ENCODE results near the gene MBD3.

MBD3 gene

DNA sequence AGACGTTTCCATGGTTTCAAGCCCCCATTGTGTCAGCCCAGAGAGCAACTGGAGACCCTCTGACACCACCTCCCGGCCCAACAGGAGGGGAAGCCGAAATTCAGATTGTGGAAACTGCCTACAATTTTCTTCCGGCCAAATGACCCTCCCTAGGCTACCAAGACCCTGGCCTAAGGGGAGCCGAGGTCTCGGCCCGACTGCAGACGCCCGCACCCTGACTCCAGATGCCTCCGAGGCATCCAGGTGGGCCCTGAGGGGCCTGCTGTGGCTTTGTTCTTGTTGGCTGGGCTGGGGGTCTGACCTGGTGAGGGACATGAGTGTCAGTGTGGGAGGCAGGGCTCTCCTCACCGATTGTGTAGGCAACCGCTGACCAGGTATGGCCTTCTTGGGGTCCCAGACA, 34.1 kb downstream of the MBD3 start (continued):
- no peak for TF ChIP-seq ZNF610 (tag by site-specific recombination; IDR thresholded peaks at IDR 0.05; ENCODE audit: borderline replicate concordance)
- no peak for TF ChIP-seq ZSCAN23 (tag by site-specific recombination; IDR thresholded peaks at IDR 0.05)
- TF ChIP-seq PRDM1 (tag by site-specific recombination; IDR thresholded peaks at IDR 0.05), result no peak
- no peak for TF ChIP-seq ZFP69B (tag by site-specific recombination; IDR thresholded peaks at IDR 0.05)
- no peak for TF ChIP-seq ZNF19 (tag by site-specific recombination; IDR thresholded peaks at IDR 0.05; ENCODE audit: low read depth)

DNA sequence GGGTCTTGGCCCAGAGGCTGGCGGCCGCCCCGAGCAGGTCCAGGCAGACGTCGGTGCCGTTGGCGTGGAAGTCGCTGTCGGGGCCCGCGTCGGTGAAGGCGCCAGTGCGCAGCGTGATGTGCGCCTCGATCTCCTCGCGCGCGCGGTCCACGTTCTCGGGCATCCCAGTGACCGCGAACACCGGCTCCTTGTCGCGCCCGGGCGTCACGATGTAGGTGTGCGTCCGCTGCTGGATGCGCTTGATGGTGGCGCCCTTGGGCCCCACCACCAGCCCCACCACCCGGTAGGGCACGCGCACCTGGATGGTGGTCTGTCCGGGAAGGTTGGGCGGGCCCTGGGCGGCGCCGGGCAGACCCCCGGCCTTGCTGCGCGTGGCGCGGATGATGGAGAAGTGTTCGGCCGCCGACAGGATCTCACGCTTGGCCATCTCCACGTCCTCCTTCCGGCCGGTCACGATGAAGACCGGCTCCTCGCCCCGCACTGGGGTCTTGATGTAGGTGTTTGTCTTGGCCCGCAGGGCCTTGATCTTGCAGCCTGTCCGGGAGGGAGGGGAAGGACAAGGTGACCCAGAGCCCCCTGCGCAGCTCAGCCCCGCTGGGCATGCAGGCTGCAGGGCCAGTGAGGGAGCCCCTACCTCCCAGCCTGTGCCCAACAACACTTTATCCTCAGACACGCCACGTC, 36.1 kb downstream of the MBD3 start:
- H3K4me3 ChIP-seq (ENCODE audit: low read depth, low read length), result no peak overlapping the region
- H3K4me1 ChIP-seq (ENCODE audit: control insufficient read depth, insufficient read depth, low read length), result no peaks in the 10 kb centered on the region
- H3K36me3 ChIP-seq (ENCODE audit: control insufficient read depth in 2 of 2, insufficient read depth in 1 of 2, low read length in 2 of 2), result peaks cover 0 to 13% of the 10 kb centered on the region in 2 experiments; a peak in 2 of 3 replicates
- ChIA-PET CTCF (interaction anchor here (0.6 kb wide), 1 partner anchor 40 kb away, joined by 6 read pairs; no protein-coding TSS in a partner anchor), POLR2A (no interaction called here)
- H3K27ac ChIP-seq (ENCODE audit: extremely low read depth, low read depth, low read length), result no peak overlapping the region
- TF ChIP-seq ZFP69B (tag by site-specific recombination; IDR thresholded peaks at IDR 0.05) (no peak), ZNF174 (tag by site-specific recombination; IDR thresholded peaks at IDR 0.05) (no peak), ATF2 (tag by site-specific recombination; IDR thresholded peaks at IDR 0.05; ENCODE audit: low read depth) (no peak), ZNF132 (tag by site-specific recombination; IDR thresholded peaks at IDR 0.05; ENCODE audit: borderline replicate concordance) (no peak), ZNF768 (tag by site-specific recombination; IDR thresholded peaks at IDR 0.05) (no peak), ZBTB10 (tag by site-specific recombination; IDR thresholded peaks at IDR 0.05) (no peak), ZNF830 (tag by site-specific recombination; IDR thresholded peaks at IDR 0.05; ENCODE audit: low read depth) (no peak), ZNF670 (tag by site-specific recombination; IDR thresholded peaks at IDR 0.05; ENCODE audit: low read depth) (no peak), ZNF544 (tag by site-specific recombination; IDR thresholded peaks at IDR 0.05) (no peak), ZNF148 (tag by site-specific recombination; IDR thresholded peaks at IDR 0.05; ENCODE audit: borderline replicate concordance) (no peak), ZNF112 (tag by site-specific recombination; IDR thresholded peaks at IDR 0.05) (no peak), ZNF701 (tag by site-specific recombination; IDR thresholded peaks at IDR 0.05) (no peak), ZNF114 (tag by site-specific recombination; IDR thresholded peaks at IDR 0.05) (no peak)
- TF ChIP-seq, protein P1, sequence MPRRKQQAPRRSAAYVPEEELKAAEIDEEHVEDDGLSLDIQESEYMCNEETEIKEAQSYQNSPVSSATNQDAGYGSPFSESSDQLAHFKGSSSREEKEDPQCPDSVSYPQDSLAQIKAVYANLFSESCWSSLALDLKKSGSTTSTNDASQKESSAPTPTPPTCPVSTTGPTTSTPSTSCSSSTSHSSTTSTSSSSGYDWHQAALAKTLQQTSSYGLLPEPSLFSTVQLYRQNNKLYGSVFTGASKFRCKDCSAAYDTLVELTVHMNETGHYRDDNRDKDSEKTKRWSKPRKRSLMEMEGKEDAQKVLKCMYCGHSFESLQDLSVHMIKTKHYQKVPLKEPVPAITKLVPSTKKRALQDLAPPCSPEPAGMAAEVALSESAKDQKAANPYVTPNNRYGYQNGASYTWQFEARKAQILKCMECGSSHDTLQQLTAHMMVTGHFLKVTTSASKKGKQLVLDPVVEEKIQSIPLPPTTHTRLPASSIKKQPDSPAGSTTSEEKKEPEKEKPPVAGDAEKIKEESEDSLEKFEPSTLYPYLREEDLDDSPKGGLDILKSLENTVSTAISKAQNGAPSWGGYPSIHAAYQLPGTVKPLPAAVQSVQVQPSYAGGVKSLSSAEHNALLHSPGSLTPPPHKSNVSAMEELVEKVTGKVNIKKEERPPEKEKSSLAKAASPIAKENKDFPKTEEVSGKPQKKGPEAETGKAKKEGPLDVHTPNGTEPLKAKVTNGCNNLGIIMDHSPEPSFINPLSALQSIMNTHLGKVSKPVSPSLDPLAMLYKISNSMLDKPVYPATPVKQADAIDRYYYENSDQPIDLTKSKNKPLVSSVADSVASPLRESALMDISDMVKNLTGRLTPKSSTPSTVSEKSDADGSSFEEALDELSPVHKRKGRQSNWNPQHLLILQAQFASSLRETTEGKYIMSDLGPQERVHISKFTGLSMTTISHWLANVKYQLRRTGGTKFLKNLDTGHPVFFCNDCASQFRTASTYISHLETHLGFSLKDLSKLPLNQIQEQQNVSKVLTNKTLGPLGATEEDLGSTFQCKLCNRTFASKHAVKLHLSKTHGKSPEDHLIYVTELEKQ (tag by site-specific recombination; IDR thresholded peaks at IDR 0.05; ENCODE audit: borderline replicate concordance), result no peak
- H3K9me3 ChIP-seq (ENCODE audit: control insufficient read depth, insufficient read depth, low read depth, low read length), result no peaks in the 10 kb centered on the region

All from HEK293 (cell line).